ENCODE measurements around the gene PNPLA4.
A peak's percentile ranks its signal among the peaks of the same experiment; 100 is the strongest.

PNPLA4 gene

DNA sequence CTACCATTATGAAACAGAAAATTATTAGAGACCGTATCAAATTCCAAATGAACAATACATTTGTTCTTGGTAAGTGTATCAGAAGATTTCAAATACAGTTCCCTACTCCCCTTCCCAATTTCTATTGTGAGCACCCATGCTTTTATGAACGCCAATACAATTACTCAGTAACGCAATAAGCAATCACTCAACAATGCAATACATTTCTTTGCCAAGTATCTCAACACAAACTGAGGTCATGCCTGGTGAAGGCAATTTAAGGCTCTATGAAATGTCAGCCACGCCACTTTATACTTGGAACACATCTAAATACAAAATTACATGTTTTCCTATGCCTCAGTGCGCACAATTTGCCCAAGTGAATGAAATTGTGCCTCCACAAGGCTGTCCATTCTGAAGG is 712 bp downstream of the PNPLA4 start:
- DNase-seq (no peak), ATAC-seq (replicated peaks) (no peak)
- H3K4me3 Mint-ChIP-seq: peak overlapping the region; percentile 13 to 80
- peaks cover 0 to 4% of the 10 kb centered on the region in 2 donors for H3K27me3 Mint-ChIP-seq
- H3K9me3 Mint-ChIP-seq: no peaks in the 10 kb centered on the region
- peaks cover 0 to 7% of the 10 kb centered on the region in 2 donors for H3K4me1 Mint-ChIP-seq (ENCODE audit: low read depth in 2 of 2)
- H3K36me3 Mint-ChIP-seq (ENCODE audit: insufficient read depth): peaks cover 13% of the 10 kb centered on the region
- peak overlapping the region in 1 of 2 donors; percentile 97 for H3K27ac Mint-ChIP-seq

DNA sequence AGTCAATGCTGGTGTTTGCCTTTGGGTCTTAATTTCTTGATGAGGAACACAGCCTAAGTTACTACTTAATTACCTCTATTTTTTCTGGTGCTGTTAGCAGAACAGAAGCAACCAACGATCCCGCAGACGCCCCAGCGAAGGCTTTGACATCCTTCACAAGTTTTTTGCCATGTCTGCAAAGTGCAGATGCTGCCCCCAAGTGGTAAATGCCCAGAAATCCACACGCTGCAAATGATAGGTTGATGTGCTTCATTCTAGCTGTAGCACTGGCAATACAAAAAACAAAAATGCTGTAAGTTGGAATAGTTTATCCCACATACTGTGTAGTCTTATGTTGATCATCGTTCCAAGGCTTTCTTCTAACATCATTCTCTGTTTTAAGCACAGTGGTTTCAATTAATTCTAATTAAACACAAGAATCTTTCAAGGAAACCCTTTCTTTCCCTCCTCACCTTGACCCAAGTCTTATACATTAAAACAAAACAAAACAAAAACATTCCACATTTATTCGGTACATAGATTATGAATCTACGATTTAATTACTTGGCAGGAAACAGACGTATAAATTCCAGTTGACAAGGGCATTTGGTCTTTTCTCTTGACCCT is 1.2 kb downstream of the PNPLA4 start:
- peak; percentile 39 for ATAC-seq (replicated peaks)
- Mint-ChIP-seq H3K4me3 (peak overlapping the region; percentile 13 to 33), H3K27ac (no peak overlapping the region)

DNA sequence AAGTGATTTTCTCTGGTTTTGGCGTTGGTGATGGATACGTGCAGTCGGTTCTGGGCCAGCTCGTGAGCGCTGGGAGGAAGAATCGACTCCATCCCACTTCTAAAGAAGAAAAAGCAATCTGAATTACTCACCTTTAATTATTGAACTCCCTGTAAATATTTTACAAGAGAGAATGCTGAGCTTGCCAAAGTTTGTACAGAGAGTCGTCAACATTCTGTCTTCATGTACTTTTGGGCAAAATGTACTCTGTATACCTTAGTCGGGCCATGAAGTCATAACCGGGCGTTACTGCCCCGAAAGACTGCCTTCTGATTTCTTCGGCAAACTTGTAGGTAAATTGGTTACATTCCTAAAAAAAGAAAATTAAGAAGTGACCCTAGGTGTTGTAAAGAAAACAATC is 5.5 kb downstream of the PNPLA4 start:
- ATAC-seq (replicated peaks): no peak
- Mint-ChIP-seq H3K9me3 (no peaks in the 10 kb centered on the region), H3K27me3 (no peaks in the 10 kb centered on the region), H3K4me1 (ENCODE audit: low read depth in 2 of 2) (peaks cover 0 to 7% of the 10 kb centered on the region in 2 donors), H3K36me3 (ENCODE audit: insufficient read depth) (no peaks in the 10 kb centered on the region), H3K4me3 (no peak overlapping the region), H3K27ac (no peak overlapping the region)
- no peak for DNase-seq

More for the DNA sequence above, 1.2 kb downstream of the PNPLA4 start:
- H3K27me3 Mint-ChIP-seq: peaks cover 0 to 3% of the 10 kb centered on the region in 2 donors
- DNase-seq: peak; percentile 34 to 48 (median 36)
- H3K9me3 Mint-ChIP-seq: no peaks in the 10 kb centered on the region
- H3K36me3 Mint-ChIP-seq (ENCODE audit: insufficient read depth): peaks cover 13% of the 10 kb centered on the region
- H3K4me1 Mint-ChIP-seq (ENCODE audit: low read depth in 2 of 2): peaks cover 0 to 7% of the 10 kb centered on the region in 2 donors

DNA sequence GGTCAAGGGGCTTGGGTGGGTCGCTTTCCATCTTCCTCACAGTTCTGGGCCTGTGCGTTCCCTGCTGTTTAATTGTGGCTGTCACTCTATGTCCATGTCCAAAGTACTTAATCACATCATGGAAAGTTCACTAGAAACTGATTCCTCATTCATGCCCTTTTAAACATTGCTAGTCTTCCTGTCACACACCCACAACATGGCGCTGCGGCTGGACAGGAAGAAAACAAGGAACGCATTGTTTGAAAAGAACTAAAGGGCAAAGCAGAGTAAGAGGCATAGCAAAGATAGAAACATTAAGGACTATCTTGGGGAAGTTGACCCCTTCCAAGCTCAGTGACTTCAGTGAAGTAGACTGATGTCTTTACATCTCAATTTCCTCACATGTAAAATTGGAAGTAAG is 18.4 kb downstream of the PNPLA4 start:
- ATAC-seq (replicated peaks): no peak
- Mint-ChIP-seq H3K27me3 (no peaks in the 10 kb centered on the region), H3K4me3 (no peak overlapping the region)

DNA sequence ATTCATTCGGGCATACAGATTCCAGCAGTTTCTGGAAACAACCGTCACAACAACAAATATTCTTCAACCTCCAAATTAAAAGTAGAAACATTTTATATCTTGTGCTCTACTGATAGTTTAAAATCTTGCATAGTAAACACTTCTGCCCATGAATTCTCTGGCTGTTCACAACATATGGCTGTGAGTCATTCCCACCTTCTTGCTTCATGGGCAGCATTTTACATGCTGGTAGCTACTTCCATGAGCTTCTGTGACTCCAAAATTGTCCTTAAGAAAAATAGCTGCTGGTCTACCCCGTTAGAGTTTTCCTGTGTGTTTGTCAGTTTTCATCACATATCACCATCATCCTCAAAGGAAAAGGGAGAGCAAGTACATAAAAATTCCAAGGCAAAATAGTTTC is 22.7 kb downstream of the PNPLA4 start:
- H3K4me3 Mint-ChIP-seq: no peak overlapping the region
- no peak for ATAC-seq (replicated peaks)
- H3K4me1 Mint-ChIP-seq (ENCODE audit: low read depth in 2 of 2): no peaks in the 10 kb centered on the region
- H3K9me3 Mint-ChIP-seq: no peaks in the 10 kb centered on the region
- no peak for DNase-seq
- H3K36me3 Mint-ChIP-seq (ENCODE audit: insufficient read depth): peaks cover 8% of the 10 kb centered on the region
- H3K27me3 Mint-ChIP-seq: no peaks in the 10 kb centered on the region
- no peak overlapping the region for H3K27ac Mint-ChIP-seq

More for the DNA sequence above, 18.4 kb downstream of the PNPLA4 start:
- Mint-ChIP-seq H3K9me3 (no peaks in the 10 kb centered on the region), H3K4me1 (ENCODE audit: low read depth in 2 of 2) (no peaks in the 10 kb centered on the region), H3K27ac (no peak overlapping the region), H3K36me3 (ENCODE audit: insufficient read depth) (peaks cover 5% of the 10 kb centered on the region)
- DNase-seq: no peak

DNA sequence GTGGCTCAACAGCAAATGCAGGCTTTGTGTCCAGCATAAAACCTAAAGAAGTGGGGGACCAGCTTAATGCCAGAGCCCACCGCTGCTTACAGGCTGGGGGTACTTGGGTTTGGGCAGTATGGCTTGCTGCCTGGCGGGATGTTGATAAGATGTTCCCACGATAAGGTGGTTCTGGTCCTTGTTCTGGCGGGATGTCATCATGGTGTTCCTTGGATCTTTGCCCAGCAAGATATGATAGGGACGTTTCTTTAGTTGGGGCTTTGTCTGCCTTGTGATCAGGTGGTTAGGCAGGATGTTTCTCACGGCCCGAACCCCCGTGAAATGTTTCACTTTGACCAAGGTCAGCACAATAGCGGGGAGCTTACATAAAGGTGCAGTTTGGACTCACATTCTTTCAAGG is 35.3 kb downstream of the PNPLA4 start:
- H3K4me3 Mint-ChIP-seq: no peak overlapping the region
- H3K9me3 Mint-ChIP-seq: no peaks in the 10 kb centered on the region
- H3K36me3 Mint-ChIP-seq (ENCODE audit: insufficient read depth): no peaks in the 10 kb centered on the region
- peaks cover 0 to 8% of the 10 kb centered on the region in 2 donors for H3K27me3 Mint-ChIP-seq
- no peak for DNase-seq
- no peak for ATAC-seq (replicated peaks)
- no peaks in the 10 kb centered on the region for H3K4me1 Mint-ChIP-seq (ENCODE audit: low read depth in 2 of 2)
- H3K27ac Mint-ChIP-seq: no peak overlapping the region

DNA sequence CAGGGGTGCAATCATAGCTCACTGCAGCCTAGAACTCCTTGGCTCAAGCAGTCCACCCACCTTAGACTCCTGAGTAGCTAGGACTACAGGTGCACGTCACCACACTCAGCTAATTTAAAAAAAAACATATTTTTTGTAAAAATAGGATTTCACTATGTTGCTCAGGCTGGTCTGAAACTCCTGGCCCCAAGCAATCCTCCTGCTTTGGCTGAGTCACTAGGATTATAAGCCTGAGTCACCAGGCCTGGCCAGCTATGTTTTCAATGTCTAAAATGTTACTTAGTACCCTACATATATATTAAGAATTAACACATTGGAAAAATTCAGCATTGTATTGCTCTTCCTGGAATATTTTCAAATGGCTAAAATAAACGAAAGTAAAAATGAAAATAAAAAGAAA is 37.5 kb downstream of the PNPLA4 start:
- H3K36me3 Mint-ChIP-seq (ENCODE audit: insufficient read depth): no peaks in the 10 kb centered on the region
- no peaks in the 10 kb centered on the region for H3K9me3 Mint-ChIP-seq
- ATAC-seq (replicated peaks) (no peak), DNase-seq (no peak)
- H3K4me1 Mint-ChIP-seq (ENCODE audit: low read depth in 2 of 2): no peaks in the 10 kb centered on the region
- no peak overlapping the region for H3K27ac Mint-ChIP-seq
- no peak overlapping the region for H3K4me3 Mint-ChIP-seq
- H3K27me3 Mint-ChIP-seq: peaks cover 0 to 16% of the 10 kb centered on the region in 2 donors

DNA sequence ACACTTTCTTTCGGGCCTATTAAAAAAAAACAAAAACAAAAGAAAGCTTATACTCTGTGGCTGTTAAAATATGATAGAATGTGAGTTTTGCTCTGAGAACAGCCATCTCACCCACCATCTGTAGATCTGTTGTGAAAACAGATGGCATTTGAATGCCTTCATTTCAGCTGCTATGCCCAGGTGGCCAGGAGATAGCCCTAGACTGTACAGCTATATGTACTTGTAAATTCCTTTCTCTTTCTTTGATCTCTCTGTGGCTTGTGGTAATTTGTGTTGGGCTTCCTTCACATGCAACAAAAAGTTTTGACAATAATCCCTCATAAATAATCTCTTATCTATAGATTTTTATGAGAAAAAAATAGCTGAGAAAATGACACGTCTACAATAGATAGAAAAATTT is 38.1 kb downstream of the PNPLA4 start:
- H3K9me3 Mint-ChIP-seq: no peaks in the 10 kb centered on the region
- peaks cover 0 to 16% of the 10 kb centered on the region in 2 donors for H3K27me3 Mint-ChIP-seq
- ATAC-seq (replicated peaks) (no peak), DNase-seq (no peak)
- no peak overlapping the region for H3K27ac Mint-ChIP-seq
- no peak overlapping the region for H3K4me3 Mint-ChIP-seq
- H3K4me1 Mint-ChIP-seq (ENCODE audit: low read depth in 2 of 2): no peaks in the 10 kb centered on the region
- no peaks in the 10 kb centered on the region for H3K36me3 Mint-ChIP-seq (ENCODE audit: insufficient read depth)

DNA sequence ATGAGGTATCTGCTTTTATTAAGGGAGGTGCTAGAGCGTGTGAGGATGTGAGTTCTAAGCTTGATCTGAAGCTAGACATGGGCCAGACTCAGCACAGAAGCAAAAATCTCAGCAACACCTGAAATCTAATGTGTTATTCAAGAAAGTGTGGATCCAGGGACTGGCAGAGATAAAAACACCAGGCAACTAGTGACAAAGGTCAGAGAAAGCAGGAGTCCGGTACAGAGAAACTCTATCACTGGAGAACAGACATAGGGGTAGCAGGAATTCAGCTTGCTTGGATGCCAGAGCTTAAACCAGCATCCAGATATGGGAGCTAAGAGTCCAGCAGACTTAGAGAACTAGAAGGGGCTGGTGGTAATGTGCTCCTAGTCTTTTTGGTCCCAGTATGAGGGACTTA is 50.3 kb downstream of the PNPLA4 start:
- no peaks in the 10 kb centered on the region for H3K4me1 Mint-ChIP-seq (ENCODE audit: low read depth in 2 of 2)
- DNase-seq: no peak
- no peak overlapping the region for H3K27ac Mint-ChIP-seq
- H3K4me3 Mint-ChIP-seq: no peak overlapping the region
- ATAC-seq (replicated peaks): no peak
- H3K9me3 Mint-ChIP-seq: no peaks in the 10 kb centered on the region
- H3K27me3 Mint-ChIP-seq: peaks cover 0 to 4% of the 10 kb centered on the region in 2 donors
- no peaks in the 10 kb centered on the region for H3K36me3 Mint-ChIP-seq (ENCODE audit: insufficient read depth)

DNA sequence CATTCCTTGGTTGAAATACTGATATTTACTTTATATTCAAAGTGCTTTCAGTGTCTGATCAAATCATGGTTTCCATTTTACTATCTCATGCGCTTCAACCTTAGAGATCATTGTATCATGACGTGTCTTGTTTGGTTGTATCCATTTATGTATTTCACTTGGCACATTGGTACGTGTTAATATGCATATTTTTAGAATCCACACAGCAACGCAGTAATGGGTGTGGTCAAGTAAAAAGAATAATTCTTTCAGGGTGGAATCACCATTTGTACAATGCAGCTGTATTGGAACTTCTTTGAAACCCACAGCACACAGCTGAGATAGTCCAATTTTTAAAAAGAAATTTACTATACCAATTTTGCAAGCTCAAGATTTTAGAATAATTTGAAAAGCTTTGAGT is 55.2 kb downstream of the PNPLA4 start:
- H3K4me1 Mint-ChIP-seq (ENCODE audit: low read depth in 2 of 2): no peaks in the 10 kb centered on the region
- H3K9me3 Mint-ChIP-seq: no peaks in the 10 kb centered on the region
- ATAC-seq (replicated peaks) (no peak), DNase-seq (no peak)
- no peaks in the 10 kb centered on the region for H3K36me3 Mint-ChIP-seq (ENCODE audit: insufficient read depth)
- no peak overlapping the region for H3K4me3 Mint-ChIP-seq
- H3K27ac Mint-ChIP-seq: no peak overlapping the region
- peaks cover 0 to under 1% of the 10 kb centered on the region in 2 donors for H3K27me3 Mint-ChIP-seq

DNA sequence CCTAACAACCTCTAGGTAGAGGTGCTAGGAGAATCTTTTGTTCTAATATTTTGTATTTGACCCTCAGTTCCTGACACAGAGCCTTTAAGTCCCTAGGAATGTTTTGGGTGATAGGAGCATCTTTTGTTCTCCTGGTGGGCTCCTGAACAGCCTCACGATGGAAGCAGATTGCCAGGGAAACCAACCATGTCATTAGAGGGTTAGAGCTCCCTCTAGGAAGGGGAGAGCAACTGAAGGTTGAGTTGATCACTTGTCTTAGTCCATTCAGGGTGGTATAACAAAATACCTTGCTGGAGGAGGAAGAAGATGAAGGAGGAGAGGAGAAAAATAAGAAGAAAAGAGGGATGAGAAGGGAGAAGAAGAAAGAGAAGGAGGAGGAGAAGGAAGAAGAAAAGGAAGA is 75.0 kb downstream of the PNPLA4 start:
- Mint-ChIP-seq H3K36me3 (ENCODE audit: insufficient read depth) (no peaks in the 10 kb centered on the region), H3K27me3 (no peaks in the 10 kb centered on the region)
- ATAC-seq (replicated peaks): no peak

More for the DNA sequence above, 75.0 kb downstream of the PNPLA4 start:
- no peak overlapping the region for H3K27ac Mint-ChIP-seq
- DNase-seq: no peak
- no peaks in the 10 kb centered on the region for H3K9me3 Mint-ChIP-seq
- H3K4me3 Mint-ChIP-seq: no peak overlapping the region
- H3K4me1 Mint-ChIP-seq (ENCODE audit: low read depth in 2 of 2): no peaks in the 10 kb centered on the region

Measured in effector memory CD8-positive, alpha-beta T cell (primary cell).